Coronary artery (tissue), 2 donors: ENCODE results near the gene AMOT.

Experiments used
- DNase-seq: peaks from one replicate; pipeline ENCODE4 v3.0.0-alpha.2; 2017; ENCODE audit warnings: low spot score
- H3K27ac ChIP-seq, 2 donors: fragments of 200-600 bp; sonication (generic); one replicate each; pipeline ENCODE4 v1.5.1; 2016 to 2019
- H3K4me3 ChIP-seq: fragments of 200-600 bp; sonication (generic); 2 replicates; pipeline ENCODE4 v1.5.1; 2016; ENCODE audit warnings: mild to moderate bottlenecking, moderate library complexity
- CTCF ChIP-seq: fragments of 200-600 bp; sonication (generic); IDR thresholded peaks from one replicate; pipeline ENCODE4 v1.5.1; 2019; ENCODE audit warnings: antibody characterized with exemption

The AMOT gene

GRCh38 chrX:112818114-112819007 lies 22.3 kb downstream of the AMOT start:
- no peak overlapping the region for H3K27ac ChIP-seq
- no peak for TF ChIP-seq CTCF
- DNase-seq = no peak

DNA sequence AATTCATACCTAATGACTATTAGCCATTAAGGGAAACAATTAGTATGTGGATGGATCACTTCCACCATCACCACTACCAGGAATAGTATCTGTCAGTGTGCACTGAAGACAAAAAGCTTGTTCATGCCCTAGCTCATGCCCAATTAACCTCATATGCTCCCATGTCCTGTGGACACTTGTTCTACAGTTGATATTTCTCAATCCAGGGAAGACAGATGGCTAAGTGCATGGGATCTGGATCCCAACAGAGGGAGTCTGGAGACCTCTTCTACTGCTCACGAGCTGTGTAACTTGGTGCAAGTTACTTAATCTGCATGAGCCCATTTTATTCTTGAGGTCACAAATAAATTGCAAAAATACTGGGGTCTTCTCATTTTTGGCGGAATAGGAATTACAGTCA lies 23.7 kb downstream of the AMOT start:
- TF ChIP-seq CTCF = no peak
- H3K27ac ChIP-seq = no peak overlapping the region
- no peak overlapping the region for H3K4me3 ChIP-seq
- no peak for DNase-seq

More at GRCh38 chrX:112818114-112819007, 22.3 kb downstream of the AMOT start:
- H3K4me3 ChIP-seq = no peak overlapping the region

DNA sequence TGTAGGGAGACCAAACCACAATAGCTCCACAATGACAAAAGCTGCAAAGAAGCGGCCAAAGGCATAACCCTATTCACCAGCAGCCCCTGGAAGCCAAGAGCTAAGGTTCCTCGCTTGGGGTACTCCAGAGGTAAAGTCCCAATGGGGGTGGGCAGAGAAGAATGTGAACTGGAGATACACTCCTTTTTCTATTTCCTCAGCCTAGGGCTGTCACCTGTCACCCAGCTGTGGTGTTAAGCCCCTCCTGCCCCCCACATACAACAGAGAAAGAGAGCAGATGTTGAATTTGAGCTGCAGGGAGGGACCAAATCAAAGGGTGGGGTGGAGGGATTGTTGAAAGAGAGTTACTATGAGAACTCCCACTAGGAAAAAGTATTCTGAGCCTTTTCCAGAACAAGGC lies 26.1 kb downstream of the AMOT start:
- Histone ChIP-seq H3K27ac (no peak overlapping the region), H3K4me3 (no peak overlapping the region)
- no peak for TF ChIP-seq CTCF
- no peak for DNase-seq

- no peak for DNase-seq
- Histone ChIP-seq H3K27ac (no peak overlapping the region), H3K4me3 (no peak overlapping the region)
- TF ChIP-seq CTCF = no peak
Measured at GRCh38 chrX:112812741-112813140, 27.9 kb downstream of the AMOT start.

GRCh38 chrX:112808651-112809195 lies 31.9 kb downstream of the AMOT start:
- no peak for TF ChIP-seq CTCF
- Histone ChIP-seq H3K4me3 (no peak overlapping the region), H3K27ac (no peak overlapping the region)
- no peak for DNase-seq

DNA sequence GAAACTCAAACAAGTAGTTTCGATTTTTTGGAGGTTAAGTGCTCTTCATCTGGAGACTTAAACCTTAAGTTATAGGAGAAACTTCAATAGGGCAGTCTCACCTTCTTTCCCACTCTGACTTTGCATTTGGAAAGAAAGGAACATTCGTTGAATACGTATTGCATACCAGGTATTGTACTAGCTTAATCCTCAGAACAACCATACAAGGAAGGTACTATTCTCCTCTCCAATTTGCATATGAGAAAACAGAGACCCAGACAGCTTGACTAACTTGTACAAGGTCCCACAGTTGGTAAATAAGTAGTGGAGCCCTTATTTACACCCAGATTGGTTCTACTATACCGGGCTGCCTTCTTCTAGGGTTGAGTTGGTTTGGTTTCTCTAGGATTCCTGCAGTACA lies 32.6 kb downstream of the AMOT start:
- no peak for TF ChIP-seq CTCF
- DNase-seq = no peak
- Histone ChIP-seq H3K27ac (no peak overlapping the region), H3K4me3 (no peak overlapping the region)

DNA sequence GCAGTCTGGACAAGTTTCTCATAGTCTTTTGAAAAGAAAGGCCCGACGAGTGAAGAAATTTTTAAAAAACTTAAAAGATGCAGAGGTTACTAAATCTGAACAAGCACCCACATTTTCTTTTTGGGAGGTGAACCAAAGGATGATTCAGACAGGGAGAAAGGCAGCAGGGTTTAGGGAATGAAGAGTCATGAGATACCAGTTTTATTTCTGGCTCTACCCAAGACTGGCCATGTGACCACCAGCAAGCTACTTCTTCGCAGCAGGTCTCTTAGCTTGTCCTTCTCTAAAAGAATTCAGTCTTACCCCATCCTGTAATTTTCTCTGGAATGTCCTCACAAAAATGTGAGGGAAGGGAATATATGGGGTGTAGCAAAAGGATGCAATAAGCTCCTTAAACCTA lies 37.6 kb downstream of the AMOT start:
- no peak overlapping the region for H3K27ac ChIP-seq
- no peak for DNase-seq
- TF ChIP-seq CTCF = no peak
- no peak overlapping the region for H3K4me3 ChIP-seq
